Suprapubic skin (tissue), 4 donors: ENCODE results near the gene MYO10. TPM values are rescaled to one million over a fixed set of nuclear protein-coding genes. Genes with fewer than 3 reads are reported as not detected.
A peak's percentile ranks its signal among the peaks of the same experiment; 100 is the strongest.

Source experiments
- DNase-seq, 2 donors: peaks; one replicate each; pipeline ENCODE4 v3.0.0-alpha.2; 2019; ENCODE audit warnings: low spot score in 2 of 2
- H3K27ac ChIP-seq: fragments of 200-600 bp; sonication (generic); one replicate; pipeline ENCODE4 v1.5.1; 2019
- H3K27me3 ChIP-seq: fragments of 200-600 bp; sonication (generic); one replicate; pipeline ENCODE4 v1.5.1; 2019
- H3K36me3 ChIP-seq: fragments of 200-600 bp; sonication (generic); one replicate; pipeline ENCODE4 v1.5.1; 2019
- H3K4me1 ChIP-seq: fragments of 200-600 bp; sonication (generic); one replicate; pipeline ENCODE4 v1.5.1; 2019
- H3K4me3 ChIP-seq: fragments of 200-600 bp; sonication (generic); one replicate; pipeline ENCODE4 v1.5.1; 2019; ENCODE audit warnings: mild to moderate bottlenecking
- H3K9me3 ChIP-seq: fragments of 200-600 bp; sonication (generic); one replicate; pipeline ENCODE4 v1.5.1; 2019
- CTCF ChIP-seq, 2 donors: fragments of 200-600 bp in 1 of 2; fragments of 450-650 bp in 1 of 2; sonication (generic) in 1 of 2; IDR thresholded peaks; one replicate each; pipeline ENCODE4 v1.5.1; 2016 to 2019; ENCODE audit warnings: antibody characterized with exemption in 2 of 2, mild to moderate bottlenecking in 1 of 2, moderate library complexity in 1 of 2
- EP300 ChIP-seq: sonication (generic); formaldehyde crosslinking; IDR thresholded peaks from one replicate; pipeline ENCODE4 v1.6.1; 2017; ENCODE audit warnings: antibody characterized with exemption
- POLR2A ChIP-seq, 2 donors: fragments of 450-650 bp; IDR thresholded peaks; one replicate each; pipeline ENCODE4 v1.6.1; 2017; ENCODE audit warnings: antibody characterized with exemption in 2 of 2, mild to moderate bottlenecking in 2 of 2, moderate library complexity in 2 of 2
- POLR2AphosphoS5 ChIP-seq, 3 donors: sonication (generic); formaldehyde crosslinking; IDR thresholded peaks; one replicate each; pipeline ENCODE4 v1.6.1; 2017; ENCODE audit warnings: antibody characterized with exemption in 3 of 3
- WGBS: methylation state at CpG from one replicate; pipeline ENCODE4 v1.1.5; 2018; 5-methylcytosine and 5-hydroxymethylcytosine counted together
- total RNA-seq, 4 donors: library from RNA; depleted of rRNA; stranded (reverse); fragments of >200 nt; gene quantifications; one replicate each; pipeline ENCODE4 v1.1.0, GENCODE V29; 2016

The MYO10 gene
- total RNA-seq, 4 donors from 2014 or later, result 37.7 to 109 (median 64.6) TPM

DNA sequence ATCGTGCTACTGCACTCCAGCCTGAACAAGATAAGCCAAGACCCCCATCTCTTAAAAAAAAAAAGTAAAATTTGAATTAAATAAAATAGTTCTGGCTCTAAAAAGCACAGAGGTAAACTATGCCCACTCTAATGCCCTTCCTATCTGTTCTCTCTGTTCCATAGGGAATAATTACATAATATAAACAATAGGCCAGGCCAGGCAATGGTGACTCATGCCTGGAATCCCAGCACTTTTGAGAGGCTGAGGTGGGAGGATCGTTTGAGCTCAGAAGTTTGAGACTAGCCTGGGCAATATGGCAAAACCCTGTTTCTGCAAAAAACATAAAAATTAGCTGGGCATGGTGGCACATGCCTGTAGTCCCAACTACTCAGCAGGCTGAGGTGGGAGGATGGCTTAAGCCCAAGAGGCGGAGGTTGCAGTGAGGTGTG, 47.4 kb downstream of the MYO10 start:
- 75% methylated on average over 3 of the region's 3 CpGs for WGBS
- DNase-seq, result no peak
- H3K4me1 ChIP-seq, result peaks cover 34% of the 10 kb centered on the region
- no peaks in the 10 kb centered on the region for H3K36me3 ChIP-seq
- no peak overlapping the region for H3K27ac ChIP-seq
- TF ChIP-seq CTCF (IDR thresholded peaks at IDR 0.05) (no peak), POLR2A (IDR thresholded peaks at IDR 0.05) (no peak), EP300 (no peak), POLR2AphosphoS5 (IDR thresholded peaks at IDR 0.05) (no peak)
- H3K27me3 ChIP-seq, result no peaks in the 10 kb centered on the region
- H3K4me3 ChIP-seq, result no peak overlapping the region
- no peaks in the 10 kb centered on the region for H3K9me3 ChIP-seq

GRCh38 chr5:16886793-16887345, 49.2 kb downstream of the MYO10 start:
- no peaks in the 10 kb centered on the region for H3K27me3 ChIP-seq
- H3K9me3 ChIP-seq, result no peaks in the 10 kb centered on the region
- no peak for DNase-seq
- no peak overlapping the region for H3K4me3 ChIP-seq
- TF ChIP-seq POLR2AphosphoS5 (IDR thresholded peaks at IDR 0.05), result no peak
- no peak for TF ChIP-seq POLR2A (IDR thresholded peaks at IDR 0.05)
- no peak for TF ChIP-seq EP300
- no peak for TF ChIP-seq CTCF (IDR thresholded peaks at IDR 0.05)
- peaks cover 35% of the 10 kb centered on the region for H3K4me1 ChIP-seq
- 84% methylated on average over 8 of the region's 8 CpGs for WGBS
- no peaks in the 10 kb centered on the region for H3K36me3 ChIP-seq
- no peak overlapping the region for H3K27ac ChIP-seq

DNA sequence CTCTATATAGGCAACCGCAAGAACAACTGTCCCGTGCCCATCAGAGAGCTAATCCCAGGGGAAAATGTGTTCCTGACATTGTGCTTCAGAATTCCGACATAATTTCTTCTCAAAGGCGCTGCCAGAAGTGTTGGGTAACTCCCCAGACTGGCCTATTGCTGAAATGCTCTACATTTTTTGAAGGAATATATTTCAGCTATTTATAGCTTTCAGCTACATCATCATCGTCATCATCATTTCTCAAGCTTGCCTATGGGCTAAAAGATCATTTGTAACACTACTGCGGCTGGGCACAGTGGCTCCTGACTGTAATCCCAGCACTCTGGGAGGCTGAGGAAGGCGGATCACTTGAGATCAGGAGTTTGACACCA, 49.7 kb downstream of the MYO10 start:
- Histone ChIP-seq H3K4me1 (peaks cover 35% of the 10 kb centered on the region), H3K36me3 (no peaks in the 10 kb centered on the region), H3K9me3 (no peaks in the 10 kb centered on the region), H3K27me3 (no peaks in the 10 kb centered on the region), H3K27ac (no peak overlapping the region), H3K4me3 (no peak overlapping the region)
- TF ChIP-seq POLR2AphosphoS5 (IDR thresholded peaks at IDR 0.05) (peak in 1 of 3 donors; percentile 55), EP300 (no peak)
- WGBS, result 57% methylated on average over 7 of the region's 7 CpGs
- DNase-seq, result no peak

DNA sequence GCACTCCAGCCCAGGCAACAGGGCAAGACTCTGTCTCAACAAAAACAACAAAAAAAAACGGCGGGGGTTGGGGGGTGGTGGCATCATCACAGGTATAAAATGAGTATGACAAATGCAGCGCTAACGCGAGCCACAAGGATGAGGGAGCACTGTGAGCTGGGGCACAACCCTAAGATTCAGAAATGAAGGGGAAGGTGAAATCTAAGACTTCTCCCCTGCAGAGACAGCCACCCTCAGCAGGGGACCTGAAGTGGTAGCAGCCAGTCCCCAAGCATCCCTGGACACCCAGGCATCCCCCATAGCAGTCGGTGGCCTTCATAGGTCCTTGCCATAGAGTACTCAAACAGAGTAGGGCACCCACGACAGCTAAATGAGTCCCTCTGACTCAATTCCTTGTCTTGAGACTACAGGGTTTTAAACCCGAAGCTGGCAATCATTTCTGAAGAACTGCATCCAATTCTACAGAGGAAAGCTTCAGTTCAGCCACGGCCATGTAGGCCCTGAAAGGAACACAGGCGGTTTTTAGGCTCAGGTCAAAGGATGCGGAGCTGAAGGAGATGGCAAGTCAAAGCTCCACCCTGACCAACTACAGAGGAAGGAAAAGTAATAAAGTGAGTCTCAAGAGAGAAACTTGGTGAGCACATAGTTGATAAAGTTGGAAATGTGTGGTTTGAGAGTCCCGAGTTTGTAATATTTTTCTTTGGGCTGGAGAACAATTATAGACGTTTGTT, 50.3 kb downstream of the MYO10 start:
- no peaks in the 10 kb centered on the region for H3K9me3 ChIP-seq
- no peak overlapping the region for H3K4me3 ChIP-seq
- DNase-seq, result no peak
- TF ChIP-seq POLR2A (IDR thresholded peaks at IDR 0.05), result no peak
- TF ChIP-seq CTCF (IDR thresholded peaks at IDR 0.05), result no peak
- TF ChIP-seq POLR2AphosphoS5 (IDR thresholded peaks at IDR 0.05), result no peak
- TF ChIP-seq EP300, result no peak
- peak overlapping the region; percentile 51 for H3K27ac ChIP-seq
- H3K4me1 ChIP-seq, result peaks cover 35% of the 10 kb centered on the region
- no peaks in the 10 kb centered on the region for H3K27me3 ChIP-seq
- 76% methylated on average over 13 of the region's 13 CpGs for WGBS
- H3K36me3 ChIP-seq, result no peaks in the 10 kb centered on the region

DNA sequence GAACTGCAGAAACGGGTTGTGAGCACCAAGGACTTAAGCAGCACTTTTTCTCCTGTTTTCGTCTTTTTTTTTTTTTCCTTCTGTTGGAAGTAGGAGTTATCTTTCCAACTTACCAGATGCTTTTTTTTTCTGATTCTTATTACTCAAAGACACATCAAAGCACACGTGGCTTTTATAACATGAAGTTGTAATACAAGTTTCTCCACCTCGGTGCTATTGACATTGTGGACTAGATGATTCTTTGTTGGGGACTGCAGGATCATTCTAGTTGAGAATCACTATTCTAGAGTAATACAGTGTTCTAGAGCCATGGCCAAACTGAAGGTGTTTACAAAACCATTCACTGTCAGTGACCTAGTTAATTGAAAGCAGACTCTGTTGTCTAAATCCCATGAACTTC, 51.5 kb downstream of the MYO10 start:
- DNase-seq, result no peak
- Histone ChIP-seq H3K9me3 (no peaks in the 10 kb centered on the region), H3K36me3 (no peaks in the 10 kb centered on the region), H3K27me3 (no peaks in the 10 kb centered on the region), H3K4me3 (no peak overlapping the region), H3K27ac (no peak overlapping the region), H3K4me1 (peaks cover 35% of the 10 kb centered on the region)
- WGBS, result 37% methylated on average over 4 of the region's 4 CpGs
- TF ChIP-seq POLR2A (IDR thresholded peaks at IDR 0.05) (no peak), CTCF (IDR thresholded peaks at IDR 0.05) (no peak), EP300 (no peak), POLR2AphosphoS5 (IDR thresholded peaks at IDR 0.05) (no peak)
